Loucy (cell line): ENCODE data around the gene POLR2L.
A peak's percentile ranks its signal among the peaks of the same experiment; 100 is the strongest.

Source experiments
- H2AFZ ChIP-seq: fragments of 200-600 bp; sonication (generic); 2 replicates; pipeline ENCODE4 v1.6.0; 2016; ENCODE audit warnings: antibody characterized with exemption, mild to moderate bottlenecking, low read length, moderate library complexity
- H3F3A ChIP-seq: fragments of 200-600 bp; 2 replicates; pipeline ENCODE4 v1.6.0; 2016; ENCODE audit warnings: antibody characterized with exemption, low read depth, mild to moderate bottlenecking
- H3K27me3 ChIP-seq: fragments of 200-600 bp; sonication (generic); 2 replicates; pipeline ENCODE4 v1.6.1; 2014; ENCODE audit warnings: low read length, mild to moderate bottlenecking; ENCODE audit not compliant: insufficient read depth, poor library complexity, severe bottlenecking
- H3K36me3 ChIP-seq: fragments of 200-600 bp; sonication (generic); 2 replicates; pipeline ENCODE4 v1.6.1; 2016; ENCODE audit warnings: low read length; ENCODE audit not compliant: insufficient read depth
- H3K4me1 ChIP-seq: fragments of 200-600 bp; sonication (generic); 2 replicates; pipeline ENCODE4 v1.5.1; 2014; ENCODE audit warnings: low read length, mild to moderate bottlenecking; ENCODE audit not compliant: insufficient read depth, poor library complexity, severe bottlenecking
- H3K4me2 ChIP-seq: fragments of 200-600 bp; sonication (generic); 2 replicates; pipeline ENCODE4 v1.6.0; 2014; ENCODE audit warnings: antibody characterized with exemption, low read length, low read depth, mild to moderate bottlenecking; ENCODE audit not compliant: poor library complexity, severe bottlenecking
- H3K4me3 ChIP-seq: fragments of 200-600 bp; sonication (generic); 2 replicates; pipeline ENCODE4 v1.5.1; 2014; ENCODE audit warnings: low read length, mild to moderate bottlenecking, mixed read lengths; ENCODE audit not compliant: poor library complexity, severe bottlenecking
- H3K79me2 ChIP-seq: fragments of 200-600 bp; sonication (generic); 2 replicates; pipeline ENCODE4 v1.6.1; 2014; ENCODE audit warnings: low read length; ENCODE audit not compliant: insufficient read depth
- H3K9ac ChIP-seq: fragments of 200-600 bp; sonication (generic); 2 replicates; pipeline ENCODE4 v1.6.0; 2014; ENCODE audit warnings: mild to moderate bottlenecking, low read depth, low read length, moderate library complexity; ENCODE audit not compliant: poor library complexity, severe bottlenecking
- H3K9me2 ChIP-seq: fragments of 200-600 bp; sonication (generic); replicated peaks from 2 replicates; pipeline ENCODE4 v1.6.1; 2016; ENCODE audit warnings: low read depth, low read length, mixed read lengths
- H3K9me3 ChIP-seq: fragments of 200-600 bp; sonication (generic); 2 replicates; pipeline ENCODE4 v1.6.1; 2014; ENCODE audit warnings: mild to moderate bottlenecking, antibody characterized with exemption, low read length, low read depth; ENCODE audit not compliant: insufficient read depth
- H4K20me1 ChIP-seq: fragments of 200-600 bp; sonication (generic); 2 replicates; pipeline ENCODE4 v1.6.0; 2014; ENCODE audit warnings: antibody characterized with exemption, low read length, mild to moderate bottlenecking; ENCODE audit not compliant: insufficient read depth, poor library complexity, severe bottlenecking
- CTCF ChIP-seq: fragments of 200-600 bp; sonication (generic); conservative IDR thresholded peaks from 2 replicates; pipeline ENCODE4 v1.5.1; 2014; ENCODE audit warnings: mild to moderate bottlenecking, antibody characterized with exemption, low read length
- EZH2phosphoT487 ChIP-seq: fragments of 200-600 bp; IDR thresholded peaks from 2 replicates; pipeline ENCODE4 v1.6.1; 2018; ENCODE audit warnings: antibody characterized with exemption, mild to moderate bottlenecking, moderate library complexity, borderline replicate concordance

Gene POLR2L

GRCh38 chr11:838441-839279, 3.7 kb downstream of the POLR2L start:
- Histone ChIP-seq H3K36me3 (peaks cover 13% of the 10 kb centered on the region; the same call in 1 of the 2 replicates), H3K27me3 (no peaks in the 10 kb centered on the region), H3K9ac (no peak overlapping the region), H3K9me2 (no peaks in the 10 kb centered on the region), H4K20me1 (peaks cover 31% of the 10 kb centered on the region), H3F3A (no peaks in the 10 kb centered on the region), H3K9me3 (no peaks in the 10 kb centered on the region), H2AFZ (no peak overlapping the region), H3K79me2 (peaks cover 33% of the 10 kb centered on the region), H3K4me3 (no peak overlapping the region), H3K4me2 (no peak overlapping the region), H3K4me1 (peaks cover 32% of the 10 kb centered on the region)
- TF ChIP-seq CTCF (peak; percentile 17; the same call in 1 of the 2 replicates), EZH2phosphoT487 (no peak)

- H3K79me2 ChIP-seq, result peaks cover 34% of the 10 kb centered on the region
- H3K4me3 ChIP-seq, result no peak overlapping the region
- TF ChIP-seq CTCF (no peak), EZH2phosphoT487 (no peak)
- peaks cover 13% of the 10 kb centered on the region; the same call in 1 of the 2 replicates for H3K36me3 ChIP-seq
- H3F3A ChIP-seq, result no peaks in the 10 kb centered on the region
- peaks cover 34% of the 10 kb centered on the region for H4K20me1 ChIP-seq
- no peak overlapping the region for H3K4me2 ChIP-seq
- H3K4me1 ChIP-seq, result peaks cover 29% of the 10 kb centered on the region
- H3K27me3 ChIP-seq, result no peaks in the 10 kb centered on the region
- H3K9me3 ChIP-seq, result no peaks in the 10 kb centered on the region
- no peak overlapping the region for H3K9ac ChIP-seq
- H3K9me2 ChIP-seq, result no peaks in the 10 kb centered on the region
- no peak overlapping the region for H2AFZ ChIP-seq
These were observed 4.4 kb downstream of the POLR2L start for GRCh38 chr11:837990-838307.

GRCh38 chr11:837189-837989, 4.9 kb downstream of the POLR2L start:
- peaks cover 34% of the 10 kb centered on the region for H3K79me2 ChIP-seq
- peaks cover 34% of the 10 kb centered on the region for H4K20me1 ChIP-seq

More at GRCh38 chr11:837189-837989, 4.9 kb downstream of the POLR2L start:
- Histone ChIP-seq H3K9me3 (no peaks in the 10 kb centered on the region), H2AFZ (no peak overlapping the region), H3K27me3 (no peaks in the 10 kb centered on the region), H3F3A (no peaks in the 10 kb centered on the region), H3K9ac (no peak overlapping the region), H3K9me2 (no peaks in the 10 kb centered on the region), H3K4me3 (no peak overlapping the region), H3K4me1 (peaks cover 29% of the 10 kb centered on the region), H3K36me3 (peaks cover 13% of the 10 kb centered on the region; the same call in 1 of the 2 replicates), H3K4me2 (no peak overlapping the region)
- TF ChIP-seq EZH2phosphoT487, result no peak
- TF ChIP-seq CTCF, result no peak
